HG03196 (cell line): ENCODE measurements around the gene FAM9C.
A peak's percentile ranks its signal among the peaks of the same experiment; 100 is the strongest.
"Not testable (repeated sequence)": the region's sequence is repeated elsewhere in the genome, so short reads cannot be mapped to it uniquely, and the experiment has no call there.

Source experiments
- ATAC-seq: cut with Tn5 transposase; IDR thresholded peaks from one replicate; pipeline ENCODE4 v1.9.1; 2021; ENCODE audit not compliant: unreplicated experiment

FAM9C gene

DNA sequence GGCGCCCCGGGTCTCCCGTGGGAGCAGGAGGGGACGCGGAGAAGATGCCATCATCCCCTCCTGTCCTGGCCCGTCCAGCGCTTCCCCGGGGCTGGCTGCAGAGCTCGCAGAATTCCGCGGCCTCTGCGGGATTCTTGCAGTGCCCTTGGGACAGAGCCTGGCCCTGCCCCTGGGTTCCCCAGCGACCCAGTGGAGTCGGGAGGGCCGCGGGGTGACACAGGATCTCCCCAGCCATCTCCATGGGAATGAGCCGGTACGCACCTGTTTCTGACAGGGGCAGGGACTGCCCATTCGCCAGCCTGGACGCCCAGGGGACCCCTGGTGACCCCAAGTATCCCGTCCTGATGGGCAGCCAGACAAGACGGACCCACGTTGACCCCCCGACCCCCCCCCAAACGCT is 482 bp downstream of the FAM9C start:
- no peak for ATAC-seq

DNA sequence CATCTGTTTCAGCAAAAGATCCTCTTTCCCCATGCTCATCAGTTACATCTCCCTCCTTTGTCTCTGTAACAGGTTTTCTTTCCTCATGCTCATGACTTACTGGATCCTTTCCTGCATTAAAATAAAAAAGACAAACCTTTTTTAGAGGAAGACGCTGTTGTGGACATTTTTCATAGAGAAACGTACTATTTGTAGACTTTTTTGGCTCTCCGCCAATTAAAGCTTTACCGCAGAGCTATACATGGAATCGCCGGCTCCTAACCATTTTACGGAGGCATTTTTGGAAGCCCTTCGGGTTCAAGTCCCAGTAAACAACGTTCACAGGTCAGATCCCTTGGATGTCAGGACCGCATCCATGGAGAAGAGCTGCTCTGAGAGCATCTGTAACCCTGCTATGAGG is 1.3 kb downstream of the FAM9C start:
- no peak for ATAC-seq

DNA sequence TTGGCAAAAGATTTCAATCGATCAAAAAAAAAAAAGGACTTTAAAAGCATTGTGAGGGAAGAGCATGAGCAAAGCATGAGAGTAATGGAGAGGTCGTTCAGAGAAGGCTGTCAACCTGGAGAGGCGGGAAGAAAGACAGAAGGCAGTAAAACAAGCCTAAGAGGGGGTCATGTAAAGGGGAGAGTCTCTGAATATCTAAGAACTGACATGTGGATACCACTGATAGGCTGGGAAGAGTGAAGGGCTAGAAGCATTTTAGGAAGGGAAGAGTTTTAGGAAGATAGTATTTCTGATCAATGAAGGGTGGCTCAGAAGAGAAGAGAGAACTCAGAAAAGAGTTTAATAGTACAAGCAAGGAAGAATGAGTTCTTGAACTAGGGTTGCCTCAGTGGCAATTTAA is 7.5 kb downstream of the FAM9C start:
- no peak for ATAC-seq

DNA sequence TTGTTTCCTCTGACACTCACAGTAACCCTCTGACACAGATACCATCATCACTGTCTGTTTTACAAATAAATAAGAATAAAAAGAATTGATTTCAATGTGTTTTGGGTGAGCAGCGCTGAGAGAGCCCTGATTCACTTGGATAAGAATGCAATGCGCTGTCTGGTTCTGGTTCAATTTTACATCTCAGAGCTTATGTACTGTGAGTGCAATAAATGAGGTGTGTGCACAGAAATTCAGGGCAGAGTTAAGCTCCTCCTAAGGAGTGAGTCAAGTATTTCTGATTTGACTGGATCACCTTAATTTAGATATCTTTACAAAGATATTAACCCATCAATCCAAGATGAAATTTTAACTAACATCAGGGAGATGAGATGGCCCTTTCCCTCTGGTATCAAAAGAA is 11.2 kb downstream of the FAM9C start:
- no peak for ATAC-seq

DNA sequence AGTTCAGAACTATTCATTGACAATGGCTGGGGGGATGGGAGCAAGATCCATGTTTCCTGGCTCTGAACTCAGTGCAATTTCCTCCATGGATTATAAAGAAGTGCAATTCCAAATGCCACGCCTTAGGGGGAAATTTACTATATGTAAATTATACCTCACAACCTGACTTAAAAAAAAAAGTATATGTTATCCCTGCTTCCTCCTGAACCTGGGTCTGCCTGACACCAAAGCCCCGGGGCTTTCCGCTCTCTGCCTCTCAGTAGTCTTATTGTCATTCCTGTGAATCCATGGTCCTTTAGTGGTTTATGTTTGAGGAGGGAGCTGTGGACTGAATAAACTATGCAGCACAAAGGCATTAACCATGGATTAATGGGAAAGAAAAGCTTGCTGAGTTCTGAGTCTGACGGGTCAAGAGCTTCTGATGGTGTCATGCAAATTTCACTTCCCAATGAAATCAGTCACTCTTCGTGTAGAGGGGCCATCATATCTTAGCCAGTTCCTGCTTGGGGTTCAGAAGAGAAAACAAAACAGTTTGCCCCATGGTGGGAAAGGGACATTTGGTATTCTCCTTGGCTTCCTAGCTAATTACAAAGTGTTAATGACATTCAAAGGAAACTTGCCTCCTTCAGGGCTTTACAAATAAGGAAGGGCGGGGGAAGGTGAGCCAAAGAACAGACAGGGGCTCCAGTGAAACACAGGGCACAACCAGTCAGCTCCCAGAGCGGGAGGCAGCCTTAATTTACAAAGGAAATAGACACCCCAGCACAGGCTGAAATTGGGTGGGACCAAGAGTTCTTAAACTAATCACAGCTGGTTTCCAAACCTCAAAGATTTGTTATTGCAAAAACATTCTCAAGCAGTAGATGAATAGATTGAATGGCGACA is 14.3 kb downstream of the FAM9C start:
- ATAC-seq, result no peak

DNA sequence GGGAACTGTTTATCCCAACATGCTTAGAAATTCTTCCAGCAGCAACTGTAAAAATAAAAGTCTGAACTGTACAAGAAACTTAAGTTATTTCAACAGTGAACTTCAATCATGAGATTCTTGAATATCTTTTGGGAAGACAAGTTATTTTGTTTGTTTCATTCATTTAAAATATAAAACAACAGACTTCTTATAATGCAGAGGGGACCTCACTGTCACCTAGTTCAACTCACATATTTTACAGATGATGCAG is 14.9 kb downstream of the FAM9C start:
- ATAC-seq, result no peak

DNA sequence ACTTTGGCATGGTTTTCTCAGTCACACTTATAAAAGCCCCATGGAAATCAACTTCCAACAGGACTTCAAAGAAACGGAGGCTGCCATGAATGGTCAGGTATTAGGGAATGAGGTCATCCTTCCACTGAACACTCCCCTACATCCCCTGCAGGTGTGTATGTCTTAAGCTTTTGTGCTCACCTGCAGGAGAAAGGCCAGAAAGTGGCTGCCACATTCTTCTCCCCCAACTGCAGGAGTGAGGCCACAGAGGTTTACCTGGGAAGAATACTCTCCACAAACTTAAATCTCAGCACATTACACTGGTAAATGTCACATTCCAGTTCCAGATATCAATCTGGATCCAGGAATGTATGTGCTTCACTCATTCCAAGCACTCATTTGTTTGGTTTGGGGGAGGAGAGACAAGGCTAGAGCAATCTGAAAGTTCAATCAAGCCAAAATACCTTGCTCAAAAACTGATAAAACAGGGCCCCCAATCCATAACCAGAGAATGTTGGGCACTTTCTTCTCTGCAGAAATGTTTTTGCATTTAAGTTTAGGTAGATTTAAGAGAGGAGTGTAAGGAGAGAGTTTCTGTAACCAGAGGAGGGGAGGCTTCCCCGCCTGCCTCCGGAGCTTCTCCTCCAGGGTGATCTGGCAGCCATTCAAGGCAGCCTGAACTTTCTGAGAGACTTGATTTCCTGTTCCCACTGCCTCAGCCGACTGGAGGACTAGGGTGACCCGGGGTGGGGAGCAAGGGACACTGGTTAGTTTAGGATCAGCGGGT is 15.4 kb downstream of the FAM9C start:
- ATAC-seq, result no peak

DNA sequence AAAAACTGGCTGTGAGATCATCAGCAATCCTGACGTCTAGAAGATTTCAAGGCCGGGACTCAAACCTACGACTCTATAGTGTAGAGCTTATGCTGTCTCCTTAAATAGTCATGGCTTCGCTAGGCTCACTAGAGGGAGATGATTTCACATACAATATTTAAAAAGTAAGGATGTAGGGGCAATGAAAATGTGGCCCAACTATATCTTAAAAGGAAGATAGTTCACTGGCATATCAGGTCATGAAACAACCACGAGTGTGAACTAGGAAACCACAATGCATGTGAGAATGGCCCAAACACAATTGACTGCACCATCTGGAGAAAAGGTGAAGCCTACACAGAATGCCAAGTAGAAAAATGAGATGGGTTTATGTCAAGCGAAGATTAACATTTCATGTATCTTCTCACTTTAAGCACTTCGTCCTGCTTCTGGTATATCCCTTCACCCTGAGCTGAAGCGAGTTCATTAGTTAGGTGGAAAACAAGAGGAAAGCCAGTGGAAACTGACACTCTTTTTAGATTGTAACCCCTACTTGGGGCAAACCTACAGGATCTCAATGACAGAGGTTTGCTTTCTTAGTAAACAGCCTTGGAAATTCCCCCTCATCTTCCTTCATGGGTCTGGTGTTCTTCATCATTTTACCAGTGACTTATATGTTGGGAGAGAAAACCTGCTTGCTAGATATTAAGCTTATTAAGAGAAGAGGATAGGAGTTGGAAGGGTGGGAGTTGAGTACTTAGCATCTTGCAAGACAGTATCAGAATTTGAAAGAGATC is 17.4 kb downstream of the FAM9C start:
- no peak for ATAC-seq

DNA sequence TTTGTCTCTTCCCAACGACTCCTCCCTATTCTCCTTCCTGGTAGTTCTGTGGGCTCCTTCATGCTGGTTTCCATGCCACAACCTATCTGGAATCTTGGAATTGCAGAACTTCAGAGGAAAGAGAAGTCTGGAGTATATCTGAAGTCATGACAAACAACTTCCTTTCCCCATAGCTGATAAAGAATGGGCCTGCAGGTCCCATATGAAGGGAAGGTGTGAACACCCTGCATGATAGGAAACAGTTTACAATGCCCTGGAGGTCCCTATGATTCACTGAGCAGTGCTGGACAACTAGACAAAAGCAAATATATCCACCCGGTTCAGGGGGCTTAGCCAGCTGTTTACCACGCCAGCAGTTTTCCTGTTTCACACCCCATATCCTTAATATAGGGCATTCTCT is 19.4 kb downstream of the FAM9C start:
- no peak for ATAC-seq

DNA sequence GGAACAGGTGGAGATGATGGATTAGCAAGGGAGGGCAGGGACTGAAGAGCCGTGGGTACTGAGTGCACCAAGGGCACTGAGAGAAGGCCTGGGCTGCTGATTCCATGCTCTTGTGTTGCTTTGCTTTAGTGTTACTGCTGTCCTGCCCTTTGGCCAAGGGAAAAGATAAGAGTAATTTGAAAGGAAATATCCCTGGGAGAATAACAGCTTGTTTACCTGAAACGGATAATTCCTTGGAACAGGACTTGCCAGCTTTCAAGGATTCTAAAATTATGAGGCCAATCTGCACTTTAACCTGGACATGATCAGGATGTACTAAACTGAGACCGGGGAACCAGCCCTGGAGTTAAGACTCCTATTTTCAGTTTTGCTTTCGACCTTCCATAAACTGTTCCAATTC is 20.4 kb downstream of the FAM9C start:
- no peak for ATAC-seq

DNA sequence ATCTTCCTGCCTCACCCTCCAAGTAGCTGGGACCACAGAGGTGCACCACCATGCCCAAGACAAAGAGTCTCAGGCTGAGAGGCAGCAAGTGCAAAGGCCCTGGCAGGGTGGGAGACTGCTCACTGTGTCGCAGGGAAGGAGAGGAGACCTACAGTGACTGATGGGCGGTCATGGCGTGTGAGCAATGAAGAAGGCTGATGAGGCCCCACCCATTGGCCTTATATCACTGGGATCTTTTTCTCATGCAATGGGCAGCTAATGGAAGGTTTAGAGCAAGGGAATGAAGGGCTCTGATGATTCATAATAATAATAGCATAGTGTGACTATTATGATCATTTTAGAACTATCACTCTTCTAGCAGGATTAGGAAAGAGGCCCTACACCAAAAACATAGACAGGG is 20.9 kb downstream of the FAM9C start:
- ATAC-seq, result no peak

DNA sequence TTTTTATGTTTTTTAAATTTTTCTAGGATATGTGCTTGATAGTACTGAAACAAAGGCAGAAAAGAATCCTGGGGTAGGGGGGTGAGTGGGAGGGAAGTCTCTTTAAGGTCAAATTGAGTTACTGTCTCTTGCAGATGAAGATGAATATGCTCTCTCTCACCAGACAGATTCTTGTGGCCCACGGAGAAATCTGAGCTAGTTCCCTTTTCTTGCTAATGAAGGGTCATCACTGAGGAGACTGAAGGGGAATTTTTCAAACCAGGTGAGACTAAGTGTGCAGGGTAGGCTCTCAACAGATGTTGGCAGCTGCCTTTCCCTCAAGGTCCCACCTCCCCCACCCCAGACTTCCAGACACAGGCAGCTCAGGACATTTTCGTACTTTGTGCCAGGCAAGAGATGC is 21.5 kb downstream of the FAM9C start:
- ATAC-seq, result peak; percentile 78

DNA sequence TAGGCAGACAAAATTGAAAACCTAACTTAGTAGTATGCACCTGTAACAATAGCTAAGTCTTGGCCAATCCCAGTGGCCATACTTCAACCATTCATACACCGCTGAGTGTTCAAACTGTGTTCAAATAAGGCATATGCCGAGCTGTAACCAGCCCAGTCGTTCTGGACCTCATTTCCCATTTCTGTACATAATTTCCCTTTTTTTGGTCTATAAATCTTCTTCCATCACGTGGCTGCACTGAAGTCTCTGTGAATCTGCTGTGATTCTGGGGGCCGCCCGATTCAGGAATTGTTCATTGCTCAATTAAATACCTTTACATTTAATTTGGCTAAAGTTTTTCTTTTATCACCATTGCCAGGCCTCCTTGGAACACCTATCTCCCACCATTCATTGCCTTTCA is 27.7 kb downstream of the FAM9C start:
- not testable (repeated sequence) for ATAC-seq

DNA sequence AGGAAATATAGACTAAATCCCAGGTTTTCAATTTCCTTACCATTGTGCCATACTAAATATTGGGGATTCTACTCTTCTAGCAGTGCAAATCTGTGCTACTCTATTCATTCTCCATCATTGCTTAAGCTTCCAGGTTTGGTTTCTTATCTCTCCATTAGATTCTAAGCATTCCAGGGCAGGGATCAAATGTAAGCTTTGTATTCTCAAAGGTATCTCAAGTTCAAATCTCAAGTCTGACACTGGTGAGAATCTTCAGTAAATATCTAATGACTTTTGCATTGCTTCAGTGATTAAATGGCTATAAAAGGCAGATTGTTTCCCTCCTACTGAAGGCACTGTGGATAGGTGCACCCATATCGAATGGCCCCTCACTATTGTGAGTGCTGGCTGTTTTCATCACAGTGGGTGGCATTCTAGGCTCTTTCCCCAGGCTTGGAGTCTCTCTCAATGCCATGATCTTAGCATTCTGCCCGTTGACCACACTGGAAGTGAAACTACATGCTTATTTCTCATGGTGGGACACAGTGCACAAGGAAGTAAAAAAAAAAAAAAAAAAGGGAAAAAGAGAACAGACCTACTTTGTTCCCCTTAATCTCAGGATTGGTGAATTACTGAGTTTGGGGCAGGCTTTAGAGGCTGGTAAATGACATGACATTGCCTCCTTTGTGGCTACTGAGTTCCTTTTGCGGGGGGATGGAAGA is 28.7 kb downstream of the FAM9C start:
- no peak for ATAC-seq

DNA sequence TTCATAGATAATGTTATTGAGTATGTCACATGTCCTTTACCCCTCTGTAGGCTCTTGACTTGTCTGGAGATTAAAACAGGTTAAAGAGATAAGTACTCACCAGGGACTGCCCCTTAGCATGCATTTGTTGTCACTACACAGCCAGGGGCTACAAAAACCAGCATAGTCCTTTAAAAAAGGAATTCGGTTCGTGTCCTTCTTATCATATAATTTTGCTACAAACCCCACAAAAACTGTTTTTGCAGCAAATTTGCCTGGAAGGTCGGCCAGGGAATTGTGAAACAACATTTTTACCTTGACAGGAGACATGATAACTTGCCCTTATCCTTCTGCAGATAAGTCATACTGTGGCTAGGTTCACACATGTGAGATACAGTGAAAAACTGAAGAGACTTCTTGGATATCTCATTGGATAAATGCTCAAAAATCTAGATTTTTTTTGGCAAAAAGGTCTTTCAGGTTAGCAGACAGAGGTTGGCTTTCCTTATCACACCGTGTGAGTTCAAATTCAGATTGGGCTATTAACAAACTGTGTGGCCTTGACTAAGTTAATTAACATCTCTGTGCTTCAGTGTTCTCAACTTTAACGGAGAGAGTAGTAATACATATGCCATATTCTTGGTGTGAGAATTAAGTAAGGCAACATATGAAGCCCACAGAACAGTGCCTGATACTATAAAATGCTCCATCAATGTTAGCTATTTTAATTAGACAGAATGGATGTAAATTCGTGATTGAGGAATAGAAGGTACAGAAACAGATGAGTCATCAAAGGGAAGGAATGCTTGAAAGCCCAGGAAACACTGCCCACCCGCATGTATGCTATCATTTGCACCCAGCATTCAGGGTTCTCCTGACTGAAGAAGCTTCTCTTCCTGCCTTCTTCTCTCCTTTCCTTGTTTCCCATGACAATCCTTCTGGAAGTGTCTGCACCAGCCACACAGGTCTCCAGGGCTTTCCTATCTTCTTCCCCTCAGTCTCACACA is 30.0 kb downstream of the FAM9C start:
- ATAC-seq, result peak; percentile 29

DNA sequence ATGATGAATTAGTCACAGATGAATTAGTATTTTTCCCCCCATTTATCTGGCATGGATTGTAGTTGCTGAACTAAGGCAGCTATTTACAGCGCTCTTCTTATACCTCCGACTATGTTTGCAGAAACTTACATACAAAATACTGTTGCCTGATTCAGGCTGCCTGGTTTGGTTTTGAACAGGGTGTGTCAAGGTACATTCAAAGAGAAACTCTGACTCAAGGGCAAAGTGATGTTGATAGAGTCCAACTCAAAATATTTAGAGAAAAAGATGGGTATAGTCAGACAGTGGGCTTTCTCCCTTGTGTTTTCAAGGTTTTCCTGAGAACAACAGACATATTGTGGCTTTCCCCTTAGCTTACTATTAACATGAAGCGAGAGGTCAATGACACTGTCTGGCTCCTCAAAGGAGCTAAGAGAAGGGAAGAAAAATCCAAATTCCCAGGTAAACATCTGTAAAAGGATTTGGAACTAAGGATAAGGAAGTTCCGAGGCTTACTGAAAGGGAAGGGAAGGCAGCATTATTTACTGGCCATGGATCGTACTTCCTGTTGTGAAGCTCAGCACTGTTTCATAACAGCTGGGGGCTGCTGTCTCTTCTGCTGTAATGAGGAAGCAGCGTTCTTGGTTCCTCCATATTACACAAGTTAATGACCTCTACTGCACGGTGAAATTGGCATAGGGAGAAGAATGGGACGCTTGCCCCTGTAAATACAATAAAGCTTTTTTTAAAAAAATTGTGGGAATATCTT is 30.9 kb downstream of the FAM9C start:
- peak; percentile 87 for ATAC-seq

DNA sequence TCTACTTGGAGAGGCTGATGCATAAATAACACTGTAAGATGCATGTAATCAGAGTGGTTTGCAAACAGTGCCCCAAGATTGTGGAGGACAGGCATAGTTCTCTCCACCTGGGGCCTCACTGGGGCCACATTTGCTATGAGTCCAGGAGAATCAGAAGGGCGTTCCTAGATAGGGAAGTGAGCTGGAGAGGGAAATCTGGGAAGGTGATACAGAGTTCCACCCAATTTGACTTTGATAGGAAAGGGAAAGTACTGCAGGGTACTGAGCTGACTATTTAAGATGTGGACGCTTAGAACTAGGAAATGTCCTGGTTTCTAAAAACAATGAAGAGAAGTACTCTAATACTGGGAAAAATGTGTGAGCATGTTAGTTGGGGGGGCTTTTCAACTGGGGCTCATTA is 33.9 kb downstream of the FAM9C start:
- no peak for ATAC-seq

DNA sequence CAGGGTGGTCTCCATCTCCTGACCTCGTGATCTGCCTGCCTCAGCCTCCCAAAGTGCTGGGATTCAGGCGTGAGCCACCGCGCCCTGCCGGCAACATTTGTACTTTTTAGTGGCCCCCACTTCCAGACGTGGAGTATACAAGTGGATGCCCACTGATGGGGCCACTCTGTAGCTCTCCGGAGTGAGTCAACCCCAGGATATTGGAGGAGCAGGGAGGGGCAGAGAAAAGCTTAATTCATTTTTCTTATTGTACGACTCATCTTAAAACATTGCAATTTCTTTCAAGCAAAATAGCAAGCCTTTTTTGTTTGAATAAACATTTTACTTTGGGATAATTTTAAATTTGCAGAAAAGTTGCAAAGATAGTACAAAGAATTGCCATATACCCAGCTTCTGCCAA is 34.6 kb downstream of the FAM9C start:
- no peak for ATAC-seq

DNA sequence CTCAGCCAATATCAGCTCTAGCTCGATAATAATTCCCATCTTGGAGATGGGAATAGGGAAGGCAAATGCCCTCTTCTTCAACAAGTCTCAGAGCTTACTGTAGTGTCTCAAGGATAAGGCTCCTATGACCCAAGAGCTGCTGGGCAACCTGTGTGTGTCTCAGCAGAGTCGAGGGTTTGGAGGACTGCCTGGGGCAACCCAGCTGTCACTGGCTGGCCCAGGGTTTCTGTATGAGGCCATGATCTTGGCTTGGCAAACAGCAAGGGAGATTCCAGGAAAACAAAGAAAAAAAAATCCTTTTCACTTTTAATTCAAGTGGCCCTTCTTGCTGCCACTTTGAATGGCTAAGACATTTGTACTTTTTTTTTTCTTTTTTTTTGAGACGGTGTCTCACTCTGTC is 35.1 kb downstream of the FAM9C start:
- no peak for ATAC-seq
